GM18502 (cell line): Measurements from ENCODE around the gene LAMC2.

Source experiments
- ATAC-seq: cut with Tn5 transposase; IDR thresholded peaks from one replicate; pipeline ENCODE4 v1.9.1; 2021; ENCODE audit warnings: mild to moderate bottlenecking; ENCODE audit not compliant: unreplicated experiment, poor library complexity

The LAMC2 gene

DNA sequence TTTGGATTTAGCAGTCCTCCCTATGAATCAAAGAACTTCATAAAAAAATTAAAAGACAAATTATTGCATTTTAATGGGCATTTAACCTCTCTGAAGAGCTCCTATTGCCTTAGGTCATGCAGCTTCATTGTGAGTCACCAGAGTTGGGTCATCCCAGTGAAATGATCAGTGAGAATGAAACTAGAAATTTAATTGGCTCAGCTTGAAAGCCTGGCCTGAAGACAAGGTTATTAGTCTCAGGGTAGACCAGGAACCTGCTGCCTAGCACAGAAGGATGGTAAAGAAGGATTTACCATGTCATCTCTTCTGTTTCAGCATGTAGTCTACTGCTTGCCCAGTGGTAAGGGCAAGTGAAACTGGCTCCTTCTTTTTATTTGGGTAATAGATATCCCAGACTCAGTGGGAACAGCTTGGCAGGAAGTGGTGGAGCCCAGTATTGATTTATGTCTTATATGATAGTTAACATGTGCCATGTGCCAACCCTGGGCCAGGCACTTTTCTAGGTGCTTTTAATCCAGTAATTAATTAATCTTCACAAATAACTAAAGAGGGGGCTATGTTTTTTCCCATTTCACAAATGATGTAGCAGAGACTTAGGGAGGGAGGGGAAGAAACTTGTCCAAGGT is 23.6 kb downstream of the LAMC2 start:
- ATAC-seq: peak; percentile 69

DNA sequence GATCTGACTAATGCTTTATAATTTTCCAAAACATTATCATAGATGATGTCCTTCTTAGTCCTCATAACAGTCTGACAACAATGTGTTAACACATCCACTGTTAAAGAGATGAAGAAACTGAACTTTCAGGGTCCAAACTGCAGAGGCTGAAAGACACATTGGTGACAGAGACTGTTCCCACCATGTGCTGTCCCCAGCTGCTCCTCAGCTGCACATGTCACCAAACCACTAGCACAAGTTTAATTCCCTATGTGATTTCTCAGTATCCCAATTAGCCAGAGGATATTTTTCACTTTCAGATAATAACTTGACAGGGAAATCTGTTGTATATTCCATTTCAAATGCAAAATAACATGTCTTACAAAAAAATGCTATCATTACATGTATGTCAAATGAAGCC is 24.6 kb downstream of the LAMC2 start:
- ATAC-seq: no peak

DNA sequence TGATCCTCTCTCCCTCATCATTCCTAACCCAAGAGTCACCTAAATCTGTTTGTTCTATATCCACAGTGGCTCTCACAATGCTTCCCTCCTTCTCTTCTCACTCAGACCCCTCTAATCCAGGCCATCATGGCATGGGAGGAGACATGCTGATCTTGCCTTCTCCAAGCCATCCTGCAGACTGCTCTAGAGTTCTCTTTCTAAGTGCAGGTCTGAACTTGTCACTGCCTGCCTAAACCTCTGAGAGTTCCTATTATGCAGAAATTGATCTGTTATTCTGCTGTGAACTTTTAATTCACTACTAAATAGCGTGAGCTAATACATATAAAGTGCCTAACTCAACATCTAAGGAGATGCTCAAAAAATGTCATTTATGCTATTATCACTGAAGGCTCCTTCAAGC is 26.8 kb downstream of the LAMC2 start:
- no peak for ATAC-seq

DNA sequence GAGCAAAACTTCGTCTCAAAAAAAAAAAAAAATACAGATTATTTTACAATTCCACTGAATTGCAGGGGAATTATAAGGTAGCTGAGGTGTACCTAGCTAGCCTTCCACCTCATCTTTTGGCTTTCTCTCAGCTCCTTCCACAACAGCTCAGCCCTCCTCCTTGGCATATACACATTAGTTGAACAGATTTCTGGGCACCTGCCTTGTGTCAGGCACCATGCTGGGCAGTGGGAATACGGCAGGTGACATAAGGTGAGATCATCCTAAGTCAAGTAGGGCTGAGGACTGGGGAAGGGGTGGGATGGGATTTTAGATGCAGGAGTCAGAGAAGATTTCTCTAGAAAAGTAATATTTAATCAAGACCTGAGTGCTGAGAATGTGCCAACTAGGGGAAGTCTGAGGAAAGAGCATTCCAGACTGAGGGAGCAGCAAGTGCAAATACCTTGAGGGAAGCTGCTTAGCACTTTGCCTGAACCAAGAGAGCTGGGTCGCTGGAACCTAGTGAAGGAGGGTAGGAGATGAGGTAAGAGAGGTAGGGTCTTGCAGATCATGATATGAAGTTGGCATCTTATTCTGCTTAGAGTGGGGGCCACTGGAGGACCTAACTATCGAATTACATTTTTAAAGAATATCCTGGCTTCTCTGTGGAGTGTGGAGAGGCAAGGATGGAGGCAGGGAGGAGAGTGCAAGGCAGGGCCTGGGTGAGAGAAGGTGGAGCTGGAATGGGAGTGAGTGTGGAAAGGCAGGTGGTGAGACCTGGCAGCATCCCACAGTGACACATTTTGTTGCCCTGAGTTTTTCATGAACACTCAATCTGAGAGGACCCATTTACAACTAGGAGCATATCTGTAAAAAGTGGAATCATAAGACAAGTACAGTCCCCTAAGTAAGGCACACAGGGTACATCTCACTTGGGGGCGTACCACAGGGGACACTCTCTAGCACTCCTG is 28.2 kb downstream of the LAMC2 start:
- ATAC-seq: no peak

GRCh38 chr1:183215076-183215720 is 29.1 kb downstream of the LAMC2 start:
- ATAC-seq: no peak

- ATAC-seq: no peak
Measured at GRCh38 chr1:183215936-183216335, 29.9 kb downstream of the LAMC2 start.

DNA sequence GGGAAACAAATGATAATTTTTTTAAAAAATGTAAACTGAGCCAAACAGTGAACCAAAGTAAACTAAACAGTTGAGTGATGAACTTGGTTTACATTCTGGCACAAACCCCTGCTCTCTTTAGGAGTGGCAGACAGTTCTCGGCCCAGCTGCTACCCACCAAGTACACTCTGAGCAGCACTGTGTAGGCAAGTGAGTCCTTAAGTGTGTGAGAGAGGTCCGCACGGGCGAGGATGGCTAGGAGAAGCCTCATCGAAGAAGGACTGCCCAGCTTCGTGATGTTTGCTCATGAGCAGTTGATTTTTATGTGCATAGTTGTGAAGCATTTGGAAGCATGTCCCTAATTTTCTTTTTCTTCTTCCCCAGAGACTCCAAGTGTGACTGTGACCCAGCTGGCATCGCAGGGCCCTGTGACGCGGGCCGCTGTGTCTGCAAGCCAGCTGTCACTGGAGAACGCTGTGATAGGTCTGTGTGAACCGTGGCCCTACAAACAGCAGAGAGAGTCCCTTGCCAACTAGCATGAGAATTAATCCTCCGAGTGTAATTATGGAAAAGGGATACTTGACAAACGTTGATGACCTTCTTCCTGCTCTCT is 32.1 kb downstream of the LAMC2 start:
- no peak for ATAC-seq

DNA sequence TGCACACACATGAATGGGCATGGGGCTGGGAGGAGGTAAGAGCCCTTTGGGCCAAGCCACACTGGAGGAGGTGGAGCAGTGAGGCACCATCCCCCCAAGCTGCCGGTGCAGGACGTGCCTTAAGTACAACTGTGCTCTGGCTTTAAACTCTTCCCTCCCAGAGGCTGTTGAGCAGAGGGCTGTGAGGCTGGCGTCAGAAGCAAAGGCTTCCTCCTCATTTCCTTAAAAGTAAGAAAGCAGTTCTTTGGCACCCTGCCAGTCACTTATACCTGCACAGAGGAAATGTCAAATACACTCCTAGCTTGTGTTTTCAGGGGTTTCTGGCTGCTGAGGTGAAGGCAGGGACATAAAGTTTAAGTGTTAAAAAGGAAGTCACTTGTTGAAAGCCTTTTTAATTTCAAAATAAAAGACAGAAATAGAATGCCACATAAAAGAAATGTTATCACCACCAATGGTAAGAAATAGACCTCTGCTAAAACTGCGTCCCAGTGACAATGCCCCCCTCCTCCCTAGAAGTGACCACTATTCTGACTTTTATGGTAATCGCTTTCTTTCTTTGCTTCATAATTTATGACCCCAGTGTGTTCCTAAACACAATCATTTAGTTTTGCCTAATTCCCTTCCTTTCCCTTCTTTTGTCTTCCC is 33.0 kb downstream of the LAMC2 start:
- no peak for ATAC-seq

- no peak for ATAC-seq
Measured at GRCh38 chr1:183219616-183220009, 33.5 kb downstream of the LAMC2 start.

DNA sequence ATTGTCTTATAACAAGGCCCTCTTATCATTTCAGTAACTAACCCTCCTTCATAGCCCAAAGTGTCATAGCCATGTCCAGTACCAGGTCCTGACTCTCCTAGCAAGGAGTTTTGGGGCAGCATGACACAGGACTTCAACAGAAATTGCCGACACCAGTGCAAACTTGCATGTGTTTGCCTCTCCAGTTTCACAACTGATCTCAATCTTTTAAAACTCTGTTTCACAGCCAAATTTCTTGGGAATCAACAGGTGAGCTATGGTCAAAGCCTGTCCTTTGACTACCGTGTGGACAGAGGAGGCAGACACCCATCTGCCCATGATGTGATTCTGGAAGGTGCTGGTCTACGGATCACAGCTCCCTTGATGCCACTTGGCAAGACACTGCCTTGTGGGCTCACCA is 36.8 kb downstream of the LAMC2 start:
- no peak for ATAC-seq

DNA sequence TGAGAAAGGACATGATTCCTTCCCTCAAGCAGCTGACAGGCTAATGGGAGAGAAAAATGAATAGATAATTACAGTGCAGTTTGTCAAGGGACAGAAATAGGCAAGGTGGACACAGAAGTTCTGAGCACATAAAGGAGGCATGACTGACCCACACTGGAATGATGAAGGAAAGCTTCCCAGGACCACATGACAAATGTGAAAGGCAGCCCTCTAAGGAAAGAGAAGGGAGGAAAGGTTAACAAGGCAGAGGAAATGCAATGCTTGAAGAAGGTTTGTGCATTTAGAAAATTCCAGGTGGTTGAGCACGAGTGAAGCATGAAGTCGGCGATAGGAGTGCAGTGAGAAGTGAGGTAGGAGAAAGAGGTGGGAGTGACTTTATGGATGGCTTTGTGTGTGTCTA is 37.4 kb downstream of the LAMC2 start:
- no peak for ATAC-seq

DNA sequence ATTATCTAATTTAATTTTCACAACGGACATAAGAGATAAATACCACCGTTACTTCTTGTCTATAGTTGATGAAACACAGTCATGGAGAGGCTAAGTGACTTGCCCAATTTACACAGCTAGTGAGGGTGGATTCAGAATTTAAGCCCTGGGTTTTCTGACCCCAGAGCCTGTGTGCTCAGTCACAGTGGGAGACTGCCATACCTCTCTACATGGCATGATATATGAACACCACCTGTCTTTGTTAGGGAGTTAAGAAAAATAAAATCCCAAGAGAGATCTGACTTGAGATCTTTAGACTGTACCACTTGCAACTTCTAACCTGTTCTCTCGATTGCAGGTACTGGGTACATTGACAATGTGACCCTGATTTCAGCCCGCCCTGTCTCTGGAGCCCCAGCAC is 40.3 kb downstream of the LAMC2 start:
- ATAC-seq: no peak

DNA sequence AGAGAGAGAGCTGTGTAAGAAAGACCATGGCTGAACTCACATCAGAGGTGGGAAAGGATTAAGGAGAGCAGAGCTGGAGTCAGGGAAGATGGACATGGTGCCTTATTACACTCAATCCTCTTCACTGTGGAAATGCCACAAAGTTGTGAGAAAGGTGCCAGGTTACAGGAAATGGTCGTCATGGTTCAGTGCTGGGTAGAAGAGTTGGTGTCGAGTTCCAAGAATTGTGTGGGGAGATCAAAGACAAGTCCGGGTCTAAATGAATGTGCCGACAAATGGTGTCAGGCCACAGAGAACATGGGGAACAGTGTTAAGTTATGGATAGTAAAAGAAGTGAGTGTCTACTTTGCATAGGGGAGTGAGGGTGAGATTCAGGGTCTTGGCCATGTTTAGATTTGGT is 40.9 kb downstream of the LAMC2 start:
- no peak for ATAC-seq

DNA sequence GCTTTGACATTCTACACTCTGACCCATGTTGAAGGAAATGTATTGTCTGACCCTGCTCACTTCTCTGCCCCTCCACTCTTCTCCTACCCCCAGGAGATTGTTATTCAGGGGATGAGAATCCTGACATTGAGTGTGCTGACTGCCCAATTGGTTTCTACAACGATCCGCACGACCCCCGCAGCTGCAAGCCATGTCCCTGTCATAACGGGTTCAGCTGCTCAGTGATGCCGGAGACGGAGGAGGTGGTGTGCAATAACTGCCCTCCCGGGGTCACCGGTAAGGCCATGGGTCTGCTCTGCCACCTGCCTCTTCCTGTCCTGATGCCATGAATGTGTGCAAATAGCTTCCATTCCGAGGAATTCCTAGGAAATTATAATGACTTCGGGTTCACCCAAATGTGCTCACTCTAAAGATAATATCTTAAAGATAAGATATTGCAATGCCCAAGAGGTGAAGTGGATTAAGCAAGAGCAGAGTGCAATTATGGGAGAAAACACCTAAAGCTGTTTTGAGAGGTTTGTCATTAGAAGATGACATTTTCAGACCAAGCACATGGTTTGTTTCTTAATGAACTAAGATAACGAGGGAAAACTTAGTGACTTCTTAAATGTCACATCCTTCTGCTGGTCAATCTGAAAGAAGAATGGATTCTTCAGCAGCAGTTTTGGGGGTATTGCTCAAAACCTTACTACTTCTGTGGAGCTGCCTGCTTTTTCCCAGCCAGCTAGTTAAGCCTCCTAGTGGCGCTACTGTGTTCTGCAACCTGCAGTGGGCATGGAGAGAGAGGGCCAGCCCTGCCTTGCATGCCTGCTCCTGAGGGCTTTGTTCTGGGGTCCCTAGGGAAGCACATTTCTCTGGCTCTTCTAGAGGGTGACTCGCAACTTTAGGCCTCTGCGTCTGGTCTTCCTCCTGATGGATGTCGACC is 41.6 kb downstream of the LAMC2 start:
- ATAC-seq: no peak

- ATAC-seq: no peak
Measured at GRCh38 chr1:183228347-183229220, 42.5 kb downstream of the LAMC2 start.

GRCh38 chr1:183230413-183230812 is 44.3 kb downstream of the LAMC2 start:
- ATAC-seq: no peak

DNA sequence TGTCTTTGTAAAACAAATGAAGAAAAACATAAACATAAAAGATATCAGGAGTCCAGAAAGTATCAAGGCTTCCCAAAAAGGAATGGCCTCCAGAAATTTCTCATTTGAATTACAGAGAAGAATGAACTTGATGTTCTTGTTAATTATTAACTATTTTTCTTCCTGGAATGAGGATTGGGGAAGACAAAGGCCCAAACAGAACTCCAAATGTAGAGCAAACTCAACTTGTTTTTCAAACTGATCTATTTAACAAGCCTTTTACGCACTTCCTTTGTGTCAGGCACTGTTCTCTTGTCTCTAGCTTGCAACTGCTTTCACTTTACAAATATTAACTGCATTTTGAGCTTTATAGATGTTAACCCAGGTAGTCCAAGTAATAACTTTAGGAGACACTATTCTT is 45.5 kb downstream of the LAMC2 start:
- ATAC-seq: no peak

- no peak for ATAC-seq
Measured at GRCh38 chr1:183233113-183233512, 47.0 kb downstream of the LAMC2 start.
